ENCODE data around the gene RNU5B-1. TPM values are rescaled to one million over a fixed set of nuclear protein-coding genes. Genes with fewer than 3 reads are reported as not detected.

Gene RNU5B-1
- total and polyA plus RNA-seq, 7 donors, result 12.8 to 34.0 (median 13.9) TPM; not detected in 4

- intact Hi-C loops (cut with DNase I), result no loop called here
- Histone ChIP-seq H3K27me3 (ENCODE audit: insufficient read depth in 3 of 3, low read length in 2 of 3) (no peaks in the 10 kb centered on the region), H3K9me3 (no peaks in the 10 kb centered on the region), H3K4me1 (peaks cover 28% of the 10 kb centered on the region), H3K27ac (no peak overlapping the region), H3K4me3 (no peak overlapping the region), H3K36me3 (ENCODE audit: insufficient read depth in 1 of 2, low read depth in 1 of 2) (no peaks in the 10 kb centered on the region)
- DNase-seq (no peak), ATAC-seq (no peak)
- no peak for TF ChIP-seq CTCF (IDR thresholded peaks at IDR 0.05)
These were observed 2.1 kb downstream of the RNU5B-1 start for GRCh38 chr15:65306551-65306950.

GRCh38 chr15:65307978-65308377 lies 3.5 kb downstream of the RNU5B-1 start:
- DNase-seq (no peak), ATAC-seq (no peak)
- no peaks in the 10 kb centered on the region for H3K36me3 ChIP-seq (ENCODE audit: insufficient read depth in 1 of 2, low read depth in 1 of 2)
- no peaks in the 10 kb centered on the region for H3K9me3 ChIP-seq
- no peak overlapping the region for H3K27ac ChIP-seq
- no peaks in the 10 kb centered on the region for H3K27me3 ChIP-seq (ENCODE audit: insufficient read depth in 3 of 3, low read length in 2 of 3)
- peaks cover 33% of the 10 kb centered on the region for H3K4me1 ChIP-seq
- no peak for TF ChIP-seq CTCF (IDR thresholded peaks at IDR 0.05)
- intact Hi-C loops (cut with DNase I), result no loop called here
- WGBS, 3 donors, result 71 to 83% (median 82%) methylated on average over 6 of the region's 6 CpGs
- no peak overlapping the region for H3K4me3 ChIP-seq

GRCh38 chr15:65309882-65310418 lies 5.5 kb downstream of the RNU5B-1 start:
- H3K4me1 ChIP-seq, result peaks cover 27% of the 10 kb centered on the region

GRCh38 chr15:65310431-65311137 lies 6.1 kb downstream of the RNU5B-1 start:
- DNase-seq (no peak), ATAC-seq (peak in 2 of 4 donors; percentile 12 to 23)
- no peaks in the 10 kb centered on the region for H3K9me3 ChIP-seq
- H3K4me1 ChIP-seq, result peaks cover 22% of the 10 kb centered on the region
- intact Hi-C loops (cut with DNase I), result no loop called here
- 75 to 88% (median 76%) methylated on average over 10 of the region's 10 CpGs for WGBS, 3 donors
- TF ChIP-seq CTCF (IDR thresholded peaks at IDR 0.05), result no peak
- no peak overlapping the region for H3K4me3 ChIP-seq
- no peaks in the 10 kb centered on the region for H3K36me3 ChIP-seq (ENCODE audit: insufficient read depth in 1 of 2, low read depth in 1 of 2)
- H3K27ac ChIP-seq, result peak overlapping the region; percentile 57
- no peaks in the 10 kb centered on the region for H3K27me3 ChIP-seq (ENCODE audit: insufficient read depth in 3 of 3, low read length in 2 of 3)

More at GRCh38 chr15:65309882-65310418, 5.5 kb downstream of the RNU5B-1 start:
- DNase-seq, result no peak
- peak overlapping the region; percentile 57 for H3K27ac ChIP-seq
- no peak overlapping the region for H3K4me3 ChIP-seq
- intact Hi-C loops (cut with DNase I), result no loop called here
- WGBS, 3 donors, result 62 to 69% (median 66%) methylated on average over 12 of the region's 12 CpGs
- no peaks in the 10 kb centered on the region for H3K9me3 ChIP-seq
- H3K36me3 ChIP-seq (ENCODE audit: insufficient read depth in 1 of 2, low read depth in 1 of 2), result no peaks in the 10 kb centered on the region
- no peak for TF ChIP-seq CTCF (IDR thresholded peaks at IDR 0.05)
- peak; percentile 53 to 78 (median 70) for ATAC-seq
- H3K27me3 ChIP-seq (ENCODE audit: insufficient read depth in 3 of 3, low read length in 2 of 3), result no peaks in the 10 kb centered on the region
